ENCODE measurements around the gene DLG2.

- TF ChIP-seq CTCF (IDR thresholded peaks at IDR 0.05; ENCODE audit: insufficient read depth, low read depth, low read length) (no peak), EZH2 (IDR thresholded peaks at IDR 0.05; ENCODE audit: insufficient read depth, low read length) (no peak)
Measured at GRCh38 chr11:85269109-85269508, 358.0 kb downstream of the DLG2 start.
